GM10248 (cell line): ENCODE results near the gene MRPL4.

Experiments used
- CTCF ChIA-PET: fragments of 300-600 bp; sonication (Branson Sonifier 250); formaldehyde crosslinking; extraction: SDS; loops from one replicate; lab custom pipeline; 2021; ENCODE audit warnings: antibody characterized with exemption; lab: Yijun Ruan, JAX
- POLR2A ChIA-PET: fragments of 350-650 bp; sonication (Branson Sonifier 250); formaldehyde crosslinking; extraction: SDS; loops from one replicate; lab custom pipeline; 2020; ENCODE audit warnings: antibody characterized with exemption; lab: Yijun Ruan, JAX
- DNase-seq: peaks from one replicate; pipeline ENCODE4 v3.0.0; 2012; ENCODE audit errors: extremely low spot score
- CTCF ChIP-seq: IDR thresholded peaks from 2 replicates; pipeline ENCODE4 v1.5.1; 2012; ENCODE audit warnings: mild to moderate bottlenecking, low read depth; ENCODE audit errors: extremely low read depth, missing control alignments, control extremely low read depth

Gene MRPL4

GRCh38 chr19:10227026-10227971 lies 24.7 kb upstream of the MRPL4 start:
- DNase-seq: no peak
- POLR2A ChIA-PET: interaction anchor here (0.5 to 0.7 kb wide), 2 partner anchors 19 to 144 kb away, joined by 3 to 7 read pairs; no protein-coding TSS in a partner anchor
- CTCF ChIA-PET: interaction anchor here (0.7 to 6.5 kb wide), 12 partner anchors 9 to 161 kb away, joined by 3 to 72 read pairs (median 4); partner anchors contain the start of genes DNMT1 and MRPL4
- TF ChIP-seq CTCF: no peak

GRCh38 chr19:10228393-10228792 lies 23.6 kb upstream of the MRPL4 start:
- ChIA-PET CTCF (interaction anchor here (0.9 to 6.5 kb wide), 15 partner anchors 10 to 298 kb away, joined by 3 to 72 read pairs (median 6); partner anchors contain the start of genes ICAM1 and MRPL4), POLR2A (interaction anchor here (0.5 kb wide), 1 partner anchor 13 kb away, joined by 3 read pairs; no protein-coding TSS in a partner anchor)
- no peak for TF ChIP-seq CTCF
- no peak for DNase-seq

GRCh38 chr19:10228920-10229319 lies 23.1 kb upstream of the MRPL4 start:
- ChIA-PET CTCF (interaction anchor here (0.9 to 6.5 kb wide), 15 partner anchors 10 to 299 kb away, joined by 3 to 72 read pairs (median 6); partner anchors contain the start of genes ICAM1 and MRPL4), POLR2A (interaction anchor here (0.5 kb wide), 1 partner anchor 14 kb away, joined by 3 read pairs; no protein-coding TSS in a partner anchor)
- TF ChIP-seq CTCF: peak; percentile 62
- peak; percentile 62 for DNase-seq

GRCh38 chr19:10230173-10230860 lies 21.7 kb upstream of the MRPL4 start:
- DNase-seq: peak; percentile 57
- ChIA-PET CTCF (interaction anchor here (2.0 to 6.5 kb wide), 3 partner anchors 12 to 40 kb away, joined by 9 to 72 read pairs (median 21); partner anchors contain the start of genes ICAM1 and MRPL4), POLR2A (interaction anchor here (0.6 kb wide), 1 partner anchor 17 kb away, joined by 3 read pairs; no protein-coding TSS in a partner anchor)
- TF ChIP-seq CTCF: no peak

GRCh38 chr19:10230861-10231611 lies 21.0 kb upstream of the MRPL4 start, which contains the start of gene S1PR2:
Gene S1PR2, minus strand, starts transcription at chr19:10231331. Its CDS starts 6,426 bp downstream, at chr19:10224905.
- POLR2A ChIA-PET: no interaction called here
- CTCF ChIA-PET: interaction anchor here (0.7 to 6.5 kb wide), 5 partner anchors 12 to 129 kb away, joined by 3 to 72 read pairs (median 5); partner anchors contain the start of genes ANGPTL6, ICAM5 and MRPL4
- TF ChIP-seq CTCF: no peak
- DNase-seq: peak; percentile 88
